ENCODE results near the gene RFLNA.

GRCh38 chr12:124308741-124309140 lies 13.8 kb downstream of the RFLNA start:
- TF ChIP-seq CTCF (IDR thresholded peaks at IDR 0.05; ENCODE audit: low read depth, low read length) (no peak), EZH2phosphoT487 (IDR thresholded peaks at IDR 0.05; ENCODE audit: low read depth) (no peak)
